HG02884 (cell line): ENCODE measurements around the gene ARID1A.
"Not testable (repeated sequence)": the region's sequence is repeated elsewhere in the genome, so short reads cannot be mapped to it uniquely, and the experiment has no call there.

Experiments used
- ATAC-seq: cut with Tn5 transposase; IDR thresholded peaks from one replicate; pipeline ENCODE4 v1.9.1; 2021; ENCODE audit warnings: mild to moderate bottlenecking, moderate library complexity; ENCODE audit not compliant: unreplicated experiment

Gene ARID1A

GRCh38 chr1:26695356-26696118, at the start of gene ARID1A:
TSS of gene ARID1A (plus strand) at chr1:26696015. CDS start at chr1:26696404, 389 bp downstream.
- peak; percentile 35 for ATAC-seq

GRCh38 chr1:26664802-26665201, 31.0 kb upstream of the ARID1A start:
- no peak for ATAC-seq

- ATAC-seq: no peak
Measured at GRCh38 chr1:26666855-26667254, 29.0 kb upstream of the ARID1A start.

- ATAC-seq: not testable (repeated sequence)
Measured at GRCh38 chr1:26668106-26668786, 27.6 kb upstream of the ARID1A start.

GRCh38 chr1:26677306-26678115, 18.3 kb upstream of the ARID1A start:
- ATAC-seq: no peak

- ATAC-seq: no peak
Measured at GRCh38 chr1:26684763-26685508, 10.9 kb upstream of the ARID1A start.

- no peak for ATAC-seq
Measured at GRCh38 chr1:26686795-26687194, 9.0 kb upstream of the ARID1A start.

GRCh38 chr1:26689504-26689903, 6.3 kb upstream of the ARID1A start:
- ATAC-seq: no peak

- no peak for ATAC-seq
Measured at GRCh38 chr1:26690157-26690556, 5.7 kb upstream of the ARID1A start.

- no peak for ATAC-seq
Measured at GRCh38 chr1:26690576-26691031, 5.2 kb upstream of the ARID1A start.

- ATAC-seq: no peak
Measured at GRCh38 chr1:26692211-26692792, 3.5 kb upstream of the ARID1A start.

GRCh38 chr1:26692793-26693490, 2.9 kb upstream of the ARID1A start:
- ATAC-seq: no peak

- no peak for ATAC-seq
Measured at GRCh38 chr1:26693599-26694572, 1.9 kb upstream of the ARID1A start.

- no peak for ATAC-seq
Measured at GRCh38 chr1:26694638-26695355, 1.0 kb upstream of the ARID1A start.

GRCh38 chr1:26696119-26696653, 371 bp downstream of the ARID1A start:
- no peak for ATAC-seq

- no peak for ATAC-seq
Measured at GRCh38 chr1:26696654-26697430, 1.0 kb downstream of the ARID1A start.

- ATAC-seq: no peak
Measured at GRCh38 chr1:26697431-26697977, 1.7 kb downstream of the ARID1A start.
